NCI-H82 (cell line): ENCODE data around the gene INTU.
"Not testable (repeated sequence)": the region's sequence is repeated elsewhere in the genome, so short reads cannot be mapped to it uniquely, and the experiment has no call there.

Source experiments
- DNase-seq: peaks from one replicate; lab custom pipeline; 2025; lab: John Stamatoyannopoulos, UW

INTU gene

GRCh38 chr4:127643791-127644190, 11.0 kb downstream of the INTU start:
- DNase-seq, result no peak

DNA sequence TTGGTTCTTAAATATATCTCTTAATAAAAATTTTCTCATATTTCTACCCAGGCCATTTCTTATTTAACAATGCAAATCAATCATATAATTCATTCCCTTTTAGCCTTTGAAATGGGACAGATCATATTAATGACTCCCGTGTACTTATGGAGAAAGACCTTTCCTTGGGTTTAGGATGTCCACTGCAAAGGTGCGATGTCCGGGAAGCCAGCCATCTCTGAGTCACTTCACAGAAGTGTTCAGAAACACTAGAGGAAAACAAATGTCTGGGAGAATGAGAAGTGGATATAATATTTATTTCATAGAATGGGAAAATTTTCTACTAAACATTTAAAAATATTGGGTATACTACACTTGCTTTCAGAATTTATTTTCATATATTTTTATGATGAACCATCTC, 15.3 kb downstream of the INTU start:
- no peak for DNase-seq

- DNase-seq, result not testable (repeated sequence)
Measured at GRCh38 chr4:127655590-127655989, 22.8 kb downstream of the INTU start.

- no peak for DNase-seq
Measured at GRCh38 chr4:127656047-127656680, 23.4 kb downstream of the INTU start.

GRCh38 chr4:127660284-127660885, 27.6 kb downstream of the INTU start:
- DNase-seq, result no peak

DNA sequence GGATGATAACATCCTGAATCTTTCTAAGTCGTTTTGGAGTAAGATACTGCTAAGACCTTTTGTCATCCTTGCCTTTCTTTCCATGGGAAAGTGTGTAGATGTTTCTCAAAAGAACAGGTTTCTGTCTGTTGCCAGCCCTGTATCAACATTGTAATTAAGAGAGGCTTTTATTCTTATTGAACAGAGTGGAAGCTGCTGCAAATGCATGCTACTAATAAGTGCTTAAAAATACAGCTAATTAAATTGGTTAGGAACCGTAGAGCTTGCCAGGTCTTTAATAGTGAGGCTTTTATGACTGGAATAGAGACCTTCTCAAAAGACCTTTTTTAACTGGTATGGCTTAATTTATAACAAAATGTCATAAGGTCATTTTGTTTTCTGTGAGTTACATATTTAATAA, 34.4 kb downstream of the INTU start:
- DNase-seq, result no peak

GRCh38 chr4:127667772-127668171, 35.0 kb downstream of the INTU start:
- no peak for DNase-seq

DNA sequence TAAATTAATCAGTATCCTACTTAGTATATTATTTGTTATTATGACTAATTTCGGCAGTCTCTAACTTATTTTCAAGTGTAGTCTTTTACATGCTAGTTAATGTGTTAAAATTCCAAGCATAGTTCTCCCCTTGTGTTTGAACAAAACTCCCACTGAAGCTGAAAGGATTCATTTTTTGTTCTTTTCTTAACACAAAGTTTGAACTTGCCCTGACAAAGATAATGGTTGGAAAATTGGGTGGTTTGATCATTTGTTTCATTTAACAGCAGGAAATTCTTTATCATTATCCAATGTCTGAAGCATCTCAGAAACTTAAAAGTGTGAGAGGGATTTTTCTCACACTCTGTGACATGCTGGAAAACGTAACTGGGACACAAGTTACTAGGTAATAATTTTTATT, 36.0 kb downstream of the INTU start:
- no peak for DNase-seq

- DNase-seq, result no peak
Measured at GRCh38 chr4:127669691-127670090, 36.9 kb downstream of the INTU start.

DNA sequence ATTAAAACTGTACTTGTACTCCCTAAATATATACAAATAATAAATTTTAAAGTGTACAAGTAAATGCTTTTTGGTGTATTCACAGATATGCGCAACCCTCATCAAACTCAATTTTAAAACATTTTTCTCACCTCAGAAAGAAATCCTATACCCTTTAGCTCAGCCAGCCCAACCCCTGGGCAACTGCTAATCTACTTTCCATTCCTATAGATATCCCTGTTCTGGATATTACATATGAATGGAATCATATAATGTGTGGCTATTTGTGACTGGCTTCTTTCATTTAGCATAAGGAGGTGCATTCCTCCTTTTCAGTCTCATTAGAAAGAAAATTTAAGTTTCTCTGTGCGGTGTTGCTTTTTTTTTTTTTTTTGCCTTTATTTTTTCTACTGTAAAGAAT, 39.4 kb downstream of the INTU start:
- DNase-seq, result no peak

DNA sequence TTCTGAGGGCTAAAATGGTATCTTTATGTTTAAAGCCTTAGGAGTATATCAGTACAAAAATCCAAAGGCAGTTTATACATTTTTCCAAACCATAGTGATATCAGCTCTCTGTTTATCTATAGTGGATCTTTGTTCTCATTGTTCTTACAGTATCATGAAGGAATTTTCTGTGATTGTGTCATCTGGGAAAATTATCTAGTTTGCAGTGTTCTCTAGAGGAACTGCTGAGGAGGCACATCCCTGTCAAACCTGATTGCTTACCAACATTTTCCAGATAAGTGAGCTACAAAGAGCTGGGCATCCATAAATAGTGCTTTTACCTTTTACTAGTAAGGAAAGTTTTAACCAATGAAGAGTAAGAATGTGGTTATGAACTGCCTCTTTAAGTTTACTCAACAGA, 52.5 kb downstream of the INTU start:
- no peak for DNase-seq

DNA sequence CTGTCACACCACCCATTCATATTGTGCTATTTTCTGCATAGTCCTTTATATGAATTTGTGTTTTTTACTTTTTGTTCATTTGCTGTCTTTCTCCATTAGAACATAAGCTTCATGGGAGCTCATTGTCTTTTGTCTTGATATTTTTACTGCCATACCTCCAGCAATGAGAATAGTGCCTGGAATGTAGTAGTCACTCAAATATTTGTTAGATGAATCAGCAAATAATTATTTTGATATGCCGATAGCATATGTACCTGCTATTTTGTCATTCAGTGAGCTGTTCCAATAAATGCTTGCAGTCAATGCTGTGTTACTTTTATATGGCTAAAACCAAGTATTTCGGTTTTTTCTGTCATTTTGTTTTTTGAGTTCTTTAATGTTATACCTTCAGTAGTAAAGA, 53.9 kb downstream of the INTU start:
- DNase-seq, result no peak

DNA sequence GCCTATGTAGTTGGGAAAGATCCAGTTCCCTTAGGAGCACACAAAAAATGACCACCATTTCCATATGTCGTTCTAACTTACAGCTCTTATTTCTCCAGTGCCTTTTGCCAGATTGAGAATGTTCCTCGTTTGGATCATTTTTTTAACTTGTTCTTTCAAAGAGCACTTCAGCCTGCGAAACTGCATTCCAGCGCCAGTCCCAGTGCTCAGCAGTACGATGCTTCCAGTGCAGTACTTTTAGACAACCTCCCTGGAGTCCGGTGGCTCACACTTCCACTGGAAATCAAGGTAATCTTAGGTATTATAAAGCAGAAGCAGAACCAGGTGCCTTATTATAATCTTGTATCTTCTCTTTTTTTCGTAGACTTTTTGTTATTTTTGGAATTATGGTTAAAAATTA, 54.8 kb downstream of the INTU start:
- no peak for DNase-seq

DNA sequence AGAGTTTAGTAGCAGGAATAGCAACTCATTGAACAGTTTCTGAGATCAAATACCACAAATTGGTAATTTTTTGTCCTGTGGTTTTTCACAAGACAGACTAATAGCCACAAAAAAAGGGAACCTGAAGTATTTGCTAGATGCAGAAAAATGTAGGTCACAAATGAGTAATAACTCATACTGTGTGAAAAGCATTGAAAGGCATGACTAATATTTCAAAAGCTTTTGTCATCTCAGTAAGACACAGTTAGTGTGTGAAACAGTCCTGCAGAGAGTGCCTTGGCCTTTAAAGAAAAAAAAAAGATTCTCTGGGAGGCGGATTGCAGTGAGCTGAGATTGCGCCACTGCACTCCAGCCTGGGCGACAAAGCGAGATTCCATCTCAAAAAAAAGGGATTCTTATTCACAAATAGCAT, 66.0 kb downstream of the INTU start:
- no peak for DNase-seq

GRCh38 chr4:127708985-127709384, 76.2 kb downstream of the INTU start:
- no peak for DNase-seq

DNA sequence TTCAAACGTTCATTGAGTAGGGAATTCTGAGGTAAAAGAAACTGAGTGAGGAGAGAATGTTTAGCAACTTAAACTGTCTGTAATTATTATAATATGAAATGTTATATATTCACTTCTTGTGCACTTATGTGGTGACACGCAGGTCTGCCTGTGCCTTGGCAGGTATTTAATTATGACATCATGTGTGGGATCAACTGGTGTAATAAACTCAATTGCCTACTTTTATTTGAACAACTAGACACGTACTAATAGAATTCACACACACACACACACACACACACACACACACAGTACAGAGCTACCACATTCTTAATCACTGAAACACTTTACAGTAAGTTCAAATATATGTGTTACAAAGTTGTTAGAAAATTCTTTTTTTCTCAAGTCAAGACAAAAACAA, 76.7 kb downstream of the INTU start:
- no peak for DNase-seq

DNA sequence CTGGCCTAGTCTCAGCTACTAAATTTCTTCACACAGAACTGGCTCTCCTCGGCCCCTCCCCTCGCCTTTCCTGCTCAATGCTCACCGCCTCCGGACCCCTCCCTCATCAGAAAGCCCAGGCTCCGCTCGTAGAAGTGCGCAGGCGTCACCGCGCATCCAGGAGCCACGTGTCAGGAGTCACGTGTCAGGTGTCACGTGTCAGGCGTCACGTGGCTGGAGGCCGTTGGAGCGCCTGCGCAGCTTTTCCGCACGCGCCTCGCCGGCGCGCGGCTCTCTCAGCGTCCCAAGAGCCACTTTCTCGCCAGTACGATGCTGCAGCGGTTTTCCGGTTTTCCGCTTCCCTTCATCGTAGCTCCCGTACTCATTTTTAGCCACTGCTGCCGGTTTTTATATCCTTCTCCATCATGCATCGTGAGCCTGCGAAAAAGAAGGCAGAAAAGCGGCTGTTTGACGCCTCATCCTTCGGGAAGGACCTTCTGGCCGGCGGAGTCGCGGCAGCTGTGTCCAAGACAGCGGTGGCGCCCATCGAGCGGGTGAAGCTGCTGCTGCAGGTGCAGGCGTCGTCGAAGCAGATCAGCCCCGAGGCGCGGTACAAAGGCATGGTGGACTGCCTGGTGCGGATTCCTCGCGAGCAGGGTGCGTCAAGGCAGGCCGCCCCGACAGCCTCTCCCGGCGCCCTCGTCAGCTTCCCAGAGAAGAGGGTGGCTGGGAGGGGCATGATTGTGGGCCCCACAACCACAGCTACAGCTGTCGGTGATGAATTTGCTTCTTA, 97.6 kb downstream of the INTU start, which contains the start of gene SLC25A31:
TSS of gene SLC25A31 (plus strand) at position 259 of the 772 bp plus-strand sequence. CDS start at position 405, 146 bp downstream.
- no peak for DNase-seq

GRCh38 chr4:127731406-127731805, 98.6 kb downstream of the INTU start:
- no peak for DNase-seq

DNA sequence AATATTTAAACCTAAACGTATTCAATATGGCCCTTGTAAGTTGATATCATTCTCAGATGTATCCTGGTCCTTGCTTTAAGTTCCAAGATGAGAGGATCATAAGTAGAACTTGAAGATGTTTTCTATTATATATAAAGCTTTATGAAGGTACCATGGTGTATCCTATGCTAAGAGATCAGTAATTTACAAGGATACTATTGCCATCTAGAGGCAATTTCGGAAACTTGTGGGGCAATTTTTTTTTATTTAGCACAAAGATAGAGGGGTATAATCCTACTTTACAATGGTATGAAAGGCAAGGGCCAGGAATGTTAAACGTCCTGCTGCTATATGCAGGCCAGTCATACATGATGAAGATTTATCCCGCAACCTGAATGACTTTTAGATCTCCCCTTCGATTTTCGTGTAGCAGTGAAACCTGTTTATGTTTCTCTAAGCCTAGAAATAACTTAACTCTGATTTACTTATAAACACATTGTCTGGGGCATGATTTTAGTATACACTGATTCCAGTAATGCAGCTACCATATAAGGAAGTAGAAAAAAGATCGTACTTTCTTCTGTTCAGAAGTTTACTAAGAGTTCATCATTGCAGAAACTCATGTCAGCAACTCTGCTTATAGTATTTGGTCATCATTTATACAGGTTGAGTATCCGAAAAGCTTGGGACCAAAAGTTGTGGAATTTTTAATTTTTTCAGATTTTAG, 100.0 kb downstream of the INTU start:
- peak; percentile 55 for DNase-seq

- DNase-seq, result no peak
Measured at GRCh38 chr4:127734976-127735375, 102.2 kb downstream of the INTU start.

- no peak for DNase-seq
Measured at GRCh38 chr4:127737295-127737694, 104.5 kb downstream of the INTU start.

DNA sequence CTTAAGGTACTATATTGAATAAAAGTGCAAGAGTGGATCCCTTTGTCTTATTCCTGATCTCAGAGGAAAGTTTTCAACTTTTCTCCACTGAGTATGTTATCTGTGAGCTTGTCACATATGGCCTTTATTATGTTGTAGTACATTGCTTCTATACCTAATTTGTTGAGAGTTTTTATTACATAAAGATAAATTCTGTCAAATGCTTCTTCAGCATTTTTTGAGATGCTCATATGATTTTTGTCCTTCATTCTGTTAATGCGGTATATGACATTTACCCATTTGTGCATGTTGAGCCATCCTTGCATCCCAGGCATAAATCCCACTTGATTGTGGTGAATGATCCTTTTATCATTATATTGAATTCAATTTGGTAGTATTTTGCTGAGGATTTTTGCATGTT, 108.5 kb downstream of the INTU start:
- DNase-seq, result no peak

DNA sequence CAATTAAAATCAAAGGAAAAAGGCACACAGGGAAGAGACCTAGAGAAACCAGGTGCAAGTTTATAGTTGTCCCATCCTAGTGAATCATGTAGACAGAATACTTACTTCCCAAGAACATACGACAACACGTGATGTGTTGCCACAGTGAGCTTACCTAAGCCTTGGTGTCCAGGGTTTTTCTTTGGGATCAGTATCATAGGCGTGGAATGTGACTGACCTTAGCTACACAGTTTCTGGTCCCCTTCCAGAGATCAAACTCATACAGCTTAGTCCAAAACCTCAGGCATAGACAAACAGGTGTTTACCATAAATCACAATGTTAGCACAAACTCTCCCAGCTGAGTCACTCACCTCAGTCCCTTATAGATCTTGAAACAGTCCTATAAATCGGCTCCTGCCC, 115.1 kb downstream of the INTU start:
- DNase-seq, result no peak
